ENCODE measurements around the gene MAMDC2. TPM values are rescaled to one million over a fixed set of nuclear protein-coding genes. Genes with fewer than 3 reads are reported as not detected.

MAMDC2 gene
- total and polyA plus RNA-seq, 4 donors, result 2.0 to 14.6 (median 6.2) TPM

DNA sequence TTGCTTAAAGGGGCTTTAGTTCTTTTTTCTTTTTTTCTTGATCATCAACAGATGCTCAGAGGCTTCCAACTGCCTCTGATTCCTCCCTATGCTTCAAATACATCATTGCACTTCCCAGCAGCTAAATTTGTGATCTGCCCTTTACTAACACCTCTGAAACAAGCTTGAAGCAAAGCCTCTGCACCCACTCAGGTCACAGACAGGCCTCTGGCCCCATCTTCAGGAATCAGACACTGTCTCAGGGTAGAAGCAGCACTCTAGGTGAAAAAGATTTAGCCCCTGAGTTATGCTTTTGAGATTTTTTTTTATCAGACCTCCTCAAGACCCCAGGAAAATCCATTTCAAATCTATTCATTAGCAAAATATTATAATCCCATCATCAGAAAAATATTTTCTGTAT lies 91.5 kb downstream of the MAMDC2 start:
- H3K27me3 ChIP-seq (ENCODE audit: control insufficient read depth in 1 of 2, insufficient read depth in 2 of 2, low read length in 1 of 2), result no peaks in the 10 kb centered on the region
- no peaks in the 10 kb centered on the region for H3K36me3 ChIP-seq (ENCODE audit: control insufficient read depth in 1 of 2, insufficient read depth in 2 of 2, low read length in 1 of 2)
- H3K27ac ChIP-seq (ENCODE audit: low read depth in 1 of 2, low read length in 2 of 2), result peak overlapping the region in 1 of 2 donors; percentile 71
- intact Hi-C loops (cut with DNase I), result no loop called here
- no peak for ATAC-seq (ENCODE audit: low FRiP score)
- H3K9me3 ChIP-seq (ENCODE audit: control insufficient read depth, low read length), result no peaks in the 10 kb centered on the region
- no peak overlapping the region for H3K4me3 ChIP-seq (ENCODE audit: low read length in 2 of 2)
- peaks cover 0 to 7% of the 10 kb centered on the region in 2 donors for H3K4me1 ChIP-seq (ENCODE audit: control insufficient read depth in 1 of 2, insufficient read depth in 2 of 2, low read length in 2 of 2)
- DNase-seq, result no peak

DNA sequence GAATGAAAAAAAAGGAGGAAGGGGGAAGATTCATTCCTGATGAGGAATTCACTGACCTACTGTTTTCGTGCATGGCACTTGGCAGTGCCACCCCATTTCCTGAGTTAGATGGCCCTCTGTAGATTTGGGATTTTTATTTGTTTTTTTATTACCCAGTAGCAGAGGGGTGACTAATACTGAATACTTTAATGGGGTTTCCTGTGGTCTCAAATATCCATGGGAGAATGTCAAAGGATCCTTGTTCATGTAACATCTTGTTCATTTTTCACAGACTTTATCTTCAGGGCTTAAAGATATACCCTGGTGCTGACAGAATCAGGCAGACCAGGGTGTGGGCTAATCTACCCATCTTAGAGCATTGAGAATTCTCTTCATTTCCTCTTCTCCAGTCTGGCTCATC lies 93.0 kb downstream of the MAMDC2 start:
- ATAC-seq (ENCODE audit: low FRiP score) (no peak), DNase-seq (no peak)
- intact Hi-C loops (cut with DNase I), result no loop called here
- 8 to 11% methylated on average over 1 of the region's 1 CpG for WGBS, 2 donors
- Histone ChIP-seq H3K36me3 (ENCODE audit: control insufficient read depth in 1 of 2, insufficient read depth in 2 of 2, low read length in 1 of 2) (peaks cover 0 to 2% of the 10 kb centered on the region in 2 donors), H3K4me3 (ENCODE audit: low read length in 2 of 2) (no peak overlapping the region), H3K9me3 (ENCODE audit: control insufficient read depth, low read length) (no peaks in the 10 kb centered on the region), H3K4me1 (ENCODE audit: control insufficient read depth in 1 of 2, insufficient read depth in 2 of 2, low read length in 2 of 2) (peaks cover 0 to 8% of the 10 kb centered on the region in 2 donors), H3K27me3 (ENCODE audit: control insufficient read depth in 1 of 2, insufficient read depth in 2 of 2, low read length in 1 of 2) (no peaks in the 10 kb centered on the region), H3K27ac (ENCODE audit: low read depth in 1 of 2, low read length in 2 of 2) (no peak overlapping the region)

DNA sequence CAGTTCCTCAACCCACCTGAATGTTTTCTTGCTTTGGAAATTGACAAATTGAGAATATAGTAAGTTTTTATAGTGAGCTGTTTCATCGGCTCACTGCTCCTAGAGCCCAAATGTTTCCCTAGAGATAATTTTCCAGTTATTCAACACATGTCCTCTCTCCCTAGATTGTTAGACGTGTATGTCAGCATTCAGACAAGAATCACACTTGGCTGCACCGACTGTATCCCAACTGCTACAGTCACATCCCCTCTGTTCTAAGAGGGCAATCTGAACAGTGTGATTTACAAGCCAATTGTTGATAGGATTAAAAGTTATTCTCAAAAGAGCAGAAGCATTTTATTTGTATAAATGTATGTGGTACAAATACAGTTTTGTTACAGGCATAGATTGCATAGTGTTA lies 93.9 kb downstream of the MAMDC2 start:
- intact Hi-C loops (cut with DNase I), result no loop called here
- 56 to 57% methylated on average over 3 of the region's 3 CpGs for WGBS, 2 donors
- H3K9me3 ChIP-seq (ENCODE audit: control insufficient read depth, low read length), result no peaks in the 10 kb centered on the region
- H3K27me3 ChIP-seq (ENCODE audit: control insufficient read depth in 1 of 2, insufficient read depth in 2 of 2, low read length in 1 of 2), result no peaks in the 10 kb centered on the region
- H3K36me3 ChIP-seq (ENCODE audit: control insufficient read depth in 1 of 2, insufficient read depth in 2 of 2, low read length in 1 of 2), result peaks cover 0 to 2% of the 10 kb centered on the region in 2 donors
- H3K4me1 ChIP-seq (ENCODE audit: control insufficient read depth in 1 of 2, insufficient read depth in 2 of 2, low read length in 2 of 2), result peaks cover 0 to 8% of the 10 kb centered on the region in 2 donors
- no peak overlapping the region for H3K27ac ChIP-seq (ENCODE audit: low read depth in 1 of 2, low read length in 2 of 2)
- no peak overlapping the region for H3K4me3 ChIP-seq (ENCODE audit: low read length in 2 of 2)
- DNase-seq (no peak), ATAC-seq (ENCODE audit: low FRiP score) (no peak)

DNA sequence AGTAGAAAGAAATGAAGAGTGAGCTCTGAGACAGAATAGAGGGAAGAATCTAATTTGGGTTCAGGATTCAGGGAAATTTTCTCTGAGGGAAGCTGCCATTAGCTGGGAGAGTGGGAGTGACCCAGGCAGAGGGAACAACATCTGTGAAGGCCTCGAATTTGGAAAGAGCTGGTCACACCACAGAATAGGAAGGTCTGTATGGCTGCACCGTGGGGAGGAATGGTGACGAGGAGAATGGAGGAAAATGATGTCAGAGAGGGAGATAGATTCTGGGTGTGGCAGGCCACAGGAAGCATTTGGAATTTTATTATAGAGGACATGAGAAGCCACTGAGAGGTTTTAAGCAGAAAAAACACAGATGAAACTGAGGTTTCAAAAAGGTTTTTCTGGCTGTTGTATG lies 98.5 kb downstream of the MAMDC2 start:
- Histone ChIP-seq H3K4me3 (ENCODE audit: low read length in 2 of 2) (no peak overlapping the region), H3K27me3 (ENCODE audit: control insufficient read depth in 1 of 2, insufficient read depth in 2 of 2, low read length in 1 of 2) (no peaks in the 10 kb centered on the region), H3K4me1 (ENCODE audit: control insufficient read depth in 1 of 2, insufficient read depth in 2 of 2, low read length in 2 of 2) (peaks cover 0 to 1% of the 10 kb centered on the region in 2 donors), H3K27ac (ENCODE audit: low read depth in 1 of 2, low read length in 2 of 2) (no peak overlapping the region), H3K9me3 (ENCODE audit: control insufficient read depth, low read length) (no peaks in the 10 kb centered on the region), H3K36me3 (ENCODE audit: control insufficient read depth in 1 of 2, insufficient read depth in 2 of 2, low read length in 1 of 2) (peaks cover 0 to 2% of the 10 kb centered on the region in 2 donors)
- intact Hi-C loops (cut with DNase I), result no loop called here
- ATAC-seq (ENCODE audit: low FRiP score) (no peak), DNase-seq (no peak)
- WGBS, 2 donors, result 91 to 94% methylated on average over 3 of the region's 3 CpGs

DNA sequence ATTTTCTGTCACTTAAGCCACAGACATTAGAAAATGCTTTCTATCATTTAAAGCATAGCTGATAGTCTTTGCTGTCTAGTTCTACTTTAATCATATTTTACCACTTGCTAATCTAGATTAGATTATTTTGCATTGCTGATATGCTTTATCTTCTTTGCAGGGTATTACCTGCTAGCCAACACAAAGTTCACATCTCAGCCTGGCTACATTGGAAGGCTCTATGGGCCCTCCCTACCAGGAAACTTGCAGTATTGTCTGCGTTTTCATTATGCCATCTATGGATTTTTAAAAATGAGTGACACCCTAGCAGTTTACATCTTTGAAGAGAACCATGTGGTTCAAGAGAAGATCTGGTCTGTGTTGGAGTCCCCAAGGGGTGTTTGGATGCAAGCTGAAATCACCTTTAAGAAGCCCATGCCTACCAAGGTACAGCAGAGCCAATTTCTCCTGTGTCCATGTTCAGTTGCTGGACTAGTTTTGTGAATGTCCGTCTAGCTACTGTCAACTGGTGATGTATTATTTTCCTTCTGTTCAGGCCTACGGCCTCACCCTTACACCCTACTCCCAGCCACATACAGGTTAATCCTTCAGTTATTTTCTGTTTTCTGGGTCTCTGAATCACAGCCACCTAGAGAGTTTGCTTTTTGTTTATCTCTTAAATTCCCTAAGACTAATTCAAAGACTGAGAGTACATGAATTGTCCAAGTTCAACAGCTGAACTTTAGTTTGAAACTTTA lies 99.9 kb downstream of the MAMDC2 start:
- intact Hi-C loops (cut with DNase I), result no loop called here
- peaks cover 2% of the 10 kb centered on the region in 2 donors for H3K36me3 ChIP-seq (ENCODE audit: control insufficient read depth in 1 of 2, insufficient read depth in 2 of 2, low read length in 1 of 2)
- WGBS, 2 donors, result 62 to 70% methylated on average over 3 of the region's 3 CpGs

DNA sequence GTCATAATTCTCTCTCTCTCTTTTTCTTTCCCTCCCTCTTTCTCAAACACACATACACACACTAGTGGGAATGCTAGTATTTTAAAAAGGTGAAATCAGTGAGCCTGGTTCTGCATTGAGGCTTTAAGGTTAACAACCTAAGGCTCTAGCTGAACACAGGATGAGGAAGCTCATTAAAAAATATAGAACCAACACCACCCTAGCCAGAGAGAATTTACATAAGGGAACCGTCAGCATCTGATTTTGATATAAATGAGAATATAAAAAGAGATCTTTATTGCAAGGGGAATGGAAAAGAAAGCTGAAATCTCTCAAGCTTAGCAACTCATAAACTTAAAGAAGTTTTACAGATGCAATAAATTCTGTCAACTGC lies 100.5 kb downstream of the MAMDC2 start:
- WGBS, 2 donors, result 91% methylated on average over 1 of the region's 1 CpG

More for the DNA sequence above, 99.9 kb downstream of the MAMDC2 start:
- H3K4me1 ChIP-seq (ENCODE audit: control insufficient read depth in 1 of 2, insufficient read depth in 2 of 2, low read length in 2 of 2), result peaks cover 0 to 1% of the 10 kb centered on the region in 2 donors
- no peak for DNase-seq
- ATAC-seq (ENCODE audit: low FRiP score), result no peak
- H3K27ac ChIP-seq (ENCODE audit: low read depth in 1 of 2, low read length in 2 of 2), result no peak overlapping the region
- no peak overlapping the region for H3K4me3 ChIP-seq (ENCODE audit: low read length in 2 of 2)
- H3K27me3 ChIP-seq (ENCODE audit: control insufficient read depth in 1 of 2, insufficient read depth in 2 of 2, low read length in 1 of 2), result no peaks in the 10 kb centered on the region
- H3K9me3 ChIP-seq (ENCODE audit: control insufficient read depth, low read length), result no peaks in the 10 kb centered on the region

DNA sequence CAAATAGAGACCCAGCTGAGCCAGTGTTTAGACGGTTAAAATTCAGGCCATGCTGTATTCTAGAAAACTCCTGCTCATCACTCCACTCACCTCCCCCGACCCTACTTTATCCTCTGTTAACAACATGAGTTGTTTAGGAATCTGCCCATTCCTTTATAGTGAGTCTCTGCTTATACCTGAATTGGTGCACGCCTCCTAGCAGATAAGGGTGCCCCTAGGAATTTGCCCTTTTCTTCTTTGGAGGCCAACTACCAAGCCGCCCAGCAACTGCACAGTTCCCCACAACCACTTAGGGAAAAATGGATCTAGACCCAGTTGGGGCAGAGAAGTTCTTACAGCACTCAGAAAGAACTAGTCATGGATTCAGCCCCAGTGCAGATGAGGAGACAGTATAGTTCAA lies 102.3 kb downstream of the MAMDC2 start:
- H3K27me3 ChIP-seq (ENCODE audit: control insufficient read depth in 1 of 2, insufficient read depth in 2 of 2, low read length in 1 of 2), result no peaks in the 10 kb centered on the region
- no peak overlapping the region for H3K4me3 ChIP-seq (ENCODE audit: low read length in 2 of 2)
- no peaks in the 10 kb centered on the region for H3K4me1 ChIP-seq (ENCODE audit: control insufficient read depth in 1 of 2, insufficient read depth in 2 of 2, low read length in 2 of 2)
- 96 to 98% methylated on average over 4 of the region's 4 CpGs for WGBS, 2 donors
- ATAC-seq (ENCODE audit: low FRiP score) (no peak), DNase-seq (no peak)
- no peak overlapping the region for H3K27ac ChIP-seq (ENCODE audit: low read depth in 1 of 2, low read length in 2 of 2)
- H3K9me3 ChIP-seq (ENCODE audit: control insufficient read depth, low read length), result no peaks in the 10 kb centered on the region
- intact Hi-C loops (cut with DNase I), result no loop called here
- peaks cover 0 to 2% of the 10 kb centered on the region in 2 donors for H3K36me3 ChIP-seq (ENCODE audit: control insufficient read depth in 1 of 2, insufficient read depth in 2 of 2, low read length in 1 of 2)

More for the DNA sequence above, 100.5 kb downstream of the MAMDC2 start:
- no peak for ATAC-seq (ENCODE audit: low FRiP score)
- DNase-seq, result no peak
- peaks cover 2% of the 10 kb centered on the region in 2 donors for H3K36me3 ChIP-seq (ENCODE audit: control insufficient read depth in 1 of 2, insufficient read depth in 2 of 2, low read length in 1 of 2)
- peaks cover 0 to 1% of the 10 kb centered on the region in 2 donors for H3K4me1 ChIP-seq (ENCODE audit: control insufficient read depth in 1 of 2, insufficient read depth in 2 of 2, low read length in 2 of 2)
- intact Hi-C loops (cut with DNase I), result no loop called here
- H3K27ac ChIP-seq (ENCODE audit: low read depth in 1 of 2, low read length in 2 of 2), result no peak overlapping the region
- no peaks in the 10 kb centered on the region for H3K9me3 ChIP-seq (ENCODE audit: control insufficient read depth, low read length)
- H3K27me3 ChIP-seq (ENCODE audit: control insufficient read depth in 1 of 2, insufficient read depth in 2 of 2, low read length in 1 of 2), result no peaks in the 10 kb centered on the region
- H3K4me3 ChIP-seq (ENCODE audit: low read length in 2 of 2), result no peak overlapping the region

DNA sequence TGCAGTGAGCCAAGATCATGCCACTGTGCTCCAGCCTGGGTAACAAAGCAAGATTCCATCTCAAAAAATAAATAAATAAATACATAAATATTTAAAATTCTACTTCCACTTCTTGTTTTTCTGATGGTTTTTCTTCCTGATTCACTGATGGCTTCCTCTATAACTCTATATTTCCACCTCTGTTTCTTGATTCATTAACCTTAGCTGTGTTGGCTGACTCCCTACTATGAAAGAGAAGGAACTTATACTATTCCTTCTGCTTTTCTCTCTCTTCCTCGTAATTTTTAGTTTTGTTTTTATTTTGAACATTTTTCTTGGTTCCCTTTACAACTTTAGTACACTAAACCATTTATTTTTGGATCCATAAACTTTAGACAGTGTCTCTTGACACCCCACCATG lies 103.5 kb downstream of the MAMDC2 start:
- H3K36me3 ChIP-seq (ENCODE audit: control insufficient read depth in 1 of 2, insufficient read depth in 2 of 2, low read length in 1 of 2), result peaks cover 0 to 2% of the 10 kb centered on the region in 2 donors
- ATAC-seq (ENCODE audit: low FRiP score), result no peak
- intact Hi-C loops (cut with DNase I), result no loop called here

DNA sequence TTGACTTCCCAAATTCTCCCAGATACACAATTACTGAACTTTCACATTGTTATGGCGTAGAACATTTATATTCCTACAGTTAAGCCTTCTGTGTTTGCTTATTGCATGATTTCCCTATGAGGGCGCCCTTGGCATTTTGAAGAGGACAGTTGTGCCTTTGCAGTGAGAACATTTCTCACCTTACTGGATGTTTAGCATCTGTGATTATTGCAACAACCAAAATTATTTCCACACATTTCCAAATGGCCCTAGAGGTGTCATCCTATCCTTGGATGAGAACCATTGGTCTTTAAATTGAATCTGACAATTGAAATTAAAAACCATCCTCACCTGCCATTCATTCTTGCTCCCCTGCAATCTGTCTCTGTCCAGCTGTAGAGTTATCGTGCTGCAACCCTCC lies 104.0 kb downstream of the MAMDC2 start:
- H3K9me3 ChIP-seq (ENCODE audit: control insufficient read depth, low read length), result no peaks in the 10 kb centered on the region
- intact Hi-C loops (cut with DNase I), result no loop called here
- H3K36me3 ChIP-seq (ENCODE audit: control insufficient read depth in 1 of 2, insufficient read depth in 2 of 2, low read length in 1 of 2), result peaks cover 0 to 2% of the 10 kb centered on the region in 2 donors
- ATAC-seq (ENCODE audit: low FRiP score) (no peak), DNase-seq (no peak)
- no peaks in the 10 kb centered on the region for H3K4me1 ChIP-seq (ENCODE audit: control insufficient read depth in 1 of 2, insufficient read depth in 2 of 2, low read length in 2 of 2)
- 94 to 95% methylated on average over 3 of the region's 3 CpGs for WGBS, 2 donors
- H3K27me3 ChIP-seq (ENCODE audit: control insufficient read depth in 1 of 2, insufficient read depth in 2 of 2, low read length in 1 of 2), result no peaks in the 10 kb centered on the region
- no peak overlapping the region for H3K27ac ChIP-seq (ENCODE audit: low read depth in 1 of 2, low read length in 2 of 2)
- no peak overlapping the region for H3K4me3 ChIP-seq (ENCODE audit: low read length in 2 of 2)

More for the DNA sequence above, 103.5 kb downstream of the MAMDC2 start:
- WGBS, 2 donors, result 83 to 94% methylated on average over 1 of the region's 1 CpG
- H3K27ac ChIP-seq (ENCODE audit: low read depth in 1 of 2, low read length in 2 of 2), result no peak overlapping the region
- DNase-seq, result no peak
- H3K4me1 ChIP-seq (ENCODE audit: control insufficient read depth in 1 of 2, insufficient read depth in 2 of 2, low read length in 2 of 2), result no peaks in the 10 kb centered on the region
- H3K4me3 ChIP-seq (ENCODE audit: low read length in 2 of 2), result no peak overlapping the region
- H3K9me3 ChIP-seq (ENCODE audit: control insufficient read depth, low read length), result no peaks in the 10 kb centered on the region
- no peaks in the 10 kb centered on the region for H3K27me3 ChIP-seq (ENCODE audit: control insufficient read depth in 1 of 2, insufficient read depth in 2 of 2, low read length in 1 of 2)
